ENCODE data around the gene PON2. TPM values are rescaled to one million over a fixed set of nuclear protein-coding genes. Genes with fewer than 3 reads are reported as not detected.

PON2 gene
- total and polyA plus RNA-seq, 10 of the 15 experiments (the other 5 are each of a cell fraction or from before 2014, with no cell fraction given): 22.9 to 127 (median 46.1) TPM

- CTCF ChIA-PET: interaction anchor here (0.7 to 3.8 kb wide), 8 partner anchors 12 to 77 kb away, joined by 3 to 19 read pairs (median 4); no protein-coding TSS in a partner anchor
- H3K79me2 ChIP-seq (ENCODE audit: control insufficient read depth, insufficient read depth, low read length): no peaks in the 10 kb centered on the region
- no peak for TF ChIP-seq ZBTB40 (IDR thresholded peaks at IDR 0.05; ENCODE audit: borderline replicate concordance)
- TF ChIP-seq MLLT1 (IDR thresholded peaks at IDR 0.05): peak; percentile 78
- 66% methylated on average over 2 of the region's 2 CpGs for WGBS (ENCODE audit: insufficient coverage, insufficient replicate concordance, low lambda C conversion rate, missing lambda C conversion rate)
- BruUV-seq (replicated peaks): no TSS peak
- POLR2A ChIA-PET: interaction anchor here (0.5 to 1.2 kb wide), 4 partner anchors 11 to 154 kb away, joined by 3 to 4 read pairs (median 3); no protein-coding TSS in a partner anchor
- intact Hi-C loops (cut with micrococcal nuclease; ENCODE audit: unreplicated experiment) (no loop called here), in situ Hi-C loops (cut with MboI) (no loop called here)
- ATAC-seq: no peak
- no peaks in the 10 kb centered on the region for H3K27me3 ChIP-seq (replicated peaks in 1 of 2; ENCODE audit: control insufficient read depth in 2 of 2, insufficient read depth in 2 of 2, low read length in 1 of 2)
- H3K9me3 ChIP-seq (replicated peaks; ENCODE audit: control insufficient read depth, insufficient read depth, low read length): no peaks in the 10 kb centered on the region
- H3K9ac ChIP-seq (ENCODE audit: control insufficient read depth, insufficient read depth, low read length): no peak overlapping the region
- no peak for DNase-seq (ENCODE audit: low read depth, low spot score)
- H2AFZ ChIP-seq (ENCODE audit: control insufficient read depth, low read depth, low read length): no peak overlapping the region
- H3K36me3 ChIP-seq (ENCODE audit: control insufficient read depth in 2 of 2, insufficient read depth in 2 of 2, low read length in 1 of 2): no peaks in the 10 kb centered on the region; a peak in 1 of 4 replicates
- FAIRE-seq: no peak
- no peak overlapping the region for H3K4me3 ChIP-seq
- H4K20me1 ChIP-seq (ENCODE audit: control insufficient read depth, insufficient read depth): no peaks in the 10 kb centered on the region
- RAD21 ChIA-PET (ENCODE audit: unreplicated experiment): interaction anchor here (1.0 to 3.9 kb wide), 10 partner anchors 11 to 255 kb away, joined by 3 to 21 read pairs (median 4); no protein-coding TSS in a partner anchor
- H3K4me2 ChIP-seq (ENCODE audit: control insufficient read depth, insufficient read depth): no peak overlapping the region
- H3K4me1 ChIP-seq (ENCODE audit: control insufficient read depth, insufficient read depth, low read length): no peaks in the 10 kb centered on the region
- H3K27ac ChIP-seq (ENCODE audit: control insufficient read depth, insufficient read depth): no peak overlapping the region
- SMC1A ChIA-PET (ENCODE audit: uncharacterized antibody, unreplicated experiment): interaction anchor here (0.7 to 2.3 kb wide), 12 partner anchors 10 to 254 kb away, joined by 3 to 20 read pairs (median 4); no protein-coding TSS in a partner anchor
Observed at GRCh38 chr7:95432606-95433005, 2.2 kb downstream of the PON2 start.
